ENCODE results near the gene NPC1L1. TPM values are rescaled to one million over a fixed set of nuclear protein-coding genes. Genes with fewer than 3 reads are reported as not detected.

NPC1L1 gene
- total and polyA plus RNA-seq, 2 of the 4 experiments (the other 2 are of a cell fraction): 0.07 TPM; not detected in 1

- BruUV-seq (replicated peaks): no TSS peak
- Histone ChIP-seq H4K91ac (ENCODE audit: insufficient read depth, low read depth, low read length) (peak within 1 kb of the TSS; percentile 85), H2BK5ac (ENCODE audit: low read depth, low read length, poor library complexity, severe bottlenecking) (peak within 1 kb of the TSS; percentile 48), H4K20me1 (ENCODE audit: insufficient read depth, low read length) (peaks cover 9% of the 10 kb centered on the region), H4K8ac (ENCODE audit: low read depth in 2 of 2, low read length in 2 of 2) (peak within 1 kb of the TSS; percentile 84 to 96), H2BK120ac (ENCODE audit: low read depth, low read length) (no peak within 1 kb of the TSS), H3K18ac (ENCODE audit: low read depth, low read length) (no peak within 1 kb of the TSS; the same call in 1 of the 2 replicates), H2BK20ac (ENCODE audit: low read depth, low read length) (no peak within 1 kb of the TSS), H3K23ac (ENCODE audit: low read depth, low read length) (peak within 1 kb of the TSS; percentile 82), H3K4me2 (ENCODE audit: low read depth, low read length) (peak within 1 kb of the TSS; percentile 100), H3K56ac (ENCODE audit: extremely low read depth, insufficient read depth, low read length) (peak within 1 kb of the TSS; percentile 45; the same call in 1 of the 2 replicates), H2BK15ac (ENCODE audit: low read depth, low read length) (no peak within 1 kb of the TSS), H3K4me3 (ENCODE audit: insufficient read depth, low read depth, low read length) (peak within 1 kb of the TSS; percentile 93), H4K5ac (ENCODE audit: low read depth, low read length) (peak within 1 kb of the TSS; percentile 88), H3K4ac (ENCODE audit: low read depth, low read length) (peak within 1 kb of the TSS; percentile 89), H2AK9ac (replicated peaks; ENCODE audit: low read depth, low read length, poor library complexity) (peak within 1 kb of the TSS; percentile 98), H2AFZ (replicated peaks; ENCODE audit: low read length, poor library complexity) (peak within 1 kb of the TSS; percentile 97), H3K9me3 (ENCODE audit: control insufficient read depth, insufficient read depth, low read length) (no peaks in the 10 kb centered on the region), H3K27me3 (ENCODE audit: control insufficient read depth, insufficient read depth, low read length) (no peaks in the 10 kb centered on the region), H3K27ac (ENCODE audit: insufficient read depth, low read length) (peak within 1 kb of the TSS; percentile 79), H3K9me1 (ENCODE audit: insufficient read depth, low read length) (peaks cover 13% of the 10 kb centered on the region), H3K14ac (replicated peaks; ENCODE audit: low read depth, low read length) (peak within 1 kb of the TSS; percentile 82), H3K79me1 (ENCODE audit: low read depth in 1 of 2, low read length in 2 of 2) (peaks cover 48 to 62% of the 10 kb centered on the region in 2 experiments), H2AK5ac (ENCODE audit: low read depth, low read length) (peak within 1 kb of the TSS; percentile 93), H3K36me3 (ENCODE audit: control insufficient read depth, insufficient read depth, low read length) (peaks cover 49% of the 10 kb centered on the region), H3K9ac (ENCODE audit: low read depth, low read length) (peak within 1 kb of the TSS; percentile 87), H3K4me1 (ENCODE audit: control insufficient read depth, insufficient read depth, low read length) (peaks cover 5% of the 10 kb centered on the region)
- TF ChIP-seq MAZ (IDR thresholded peaks at IDR 0.05; ENCODE audit: borderline replicate concordance, low read depth, low read length) (no peak), CTCF (conservative IDR thresholded peaks at IDR 0.05; ENCODE audit: low read depth, low read length) (no peak), BHLHE40 (IDR thresholded peaks at IDR 0.05; ENCODE audit: low read depth, low read length) (0 out of 2 replicates have a peak, but pooled peaks have one; percentile 6), RCOR1 (IDR thresholded peaks at IDR 0.05; ENCODE audit: insufficient replicate concordance, low read length) (no peak), MXI1 (IDR thresholded peaks at IDR 0.05; ENCODE audit: borderline replicate concordance, low read depth, low read length) (peak; percentile 93), RFX5 (IDR thresholded peaks at IDR 0.05; ENCODE audit: low read depth, low read length) (no peak), ELK1 (IDR thresholded peaks at IDR 0.05; ENCODE audit: borderline replicate concordance, low read depth, low read length) (no peak), POLR2A (IDR thresholded peaks at IDR 0.05; ENCODE audit: low read depth, low read length) (peak; percentile 70)
- ATAC-seq (ENCODE audit: low read depth) (peak; percentile 89), DNase-seq (peak; percentile 92)
- ChIA-PET CTCF (no interaction called here), POLR2A (ENCODE audit: unreplicated experiment) (interaction anchor here (0.5 kb wide), 1 partner anchor 25 kb away, joined by 6 read pairs; no protein-coding TSS in a partner anchor)
- dilution Hi-C loops (cut with HindIII; ENCODE audit: low sequenced_read_pairs, unreplicated experiment): no loop called here
- intact Hi-C loops (cut with micrococcal nuclease): no loop called here
- in situ Hi-C loops (cut with MboI; ENCODE audit: low sequenced_read_pairs): no loop called here
- WGBS, 2 experiments (ENCODE audit: extremely low coverage in 2 of 2, insufficient read length in 1 of 2): 0% methylated on average over 38 of the region's 74 CpGs; no CpG with 5 or more reads in 1 of the 2 experiments
Observed at GRCh38 chr7:44573464-44574286, 32.5 kb upstream of the NPC1L1 start, which contains the start of gene DDX56. TSS of gene DDX56 (minus strand) at chr7:44573908. CDS start at chr7:44573895, 13 bp downstream.
